Activated CD4-positive, alpha-beta T cell treated with anti-CD3 and anti-CD28 coated beads, Interleukin-2, amount 10 ng/mL, durations not matched to agents 7 days and 5 days (primary cell): ENCODE measurements around the gene KCNJ12. TPM values are rescaled to one million over a fixed set of nuclear protein-coding genes. Genes with fewer than 3 reads are reported as not detected.
A peak's percentile ranks its signal among the peaks of the same experiment; 100 is the strongest.
"Not testable (repeated sequence)": the region's sequence is repeated elsewhere in the genome, so short reads cannot be mapped to it uniquely, and the experiment has no call there.

Source experiments
- CTCF ChIA-PET: fragments of 350-600 bp; sonication (Branson Sonifier 250); formaldehyde crosslinking; loops from one replicate; lab custom pipeline; 2021; ENCODE audit warnings: antibody characterized with exemption; lab: Charles Lee
- POLR2A ChIA-PET: fragments of 350-600 bp; sonication (Branson Sonifier 250); formaldehyde crosslinking; loops from one replicate; lab custom pipeline; 2021; ENCODE audit warnings: antibody characterized with exemption; lab: Charles Lee
- DNase-seq: peaks from one replicate; pipeline ENCODE4 v3.0.0-alpha.2; 2020
- H3K27ac Mint-ChIP-seq: one replicate; pipeline ENCODE4 v1.8.0; 2021; ENCODE audit warnings: mild to moderate bottlenecking, moderate library complexity, mixed read lengths
- H3K27me3 Mint-ChIP-seq: one replicate; pipeline ENCODE4 v1.8.0; 2021; ENCODE audit warnings: mixed read lengths
- H3K36me3 Mint-ChIP-seq: one replicate; pipeline ENCODE4 v1.8.0; 2021; ENCODE audit warnings: low read depth, mixed read lengths
- H3K4me1 Mint-ChIP-seq: one replicate; pipeline ENCODE4 v1.8.0; 2021; ENCODE audit warnings: mixed read lengths
- H3K4me3 Mint-ChIP-seq: one replicate; pipeline ENCODE4 v1.8.0; 2021; ENCODE audit warnings: mild to moderate bottlenecking, moderate library complexity, mixed read lengths
- H3K9me3 Mint-ChIP-seq: one replicate; pipeline ENCODE4 v1.8.0; 2021; ENCODE audit warnings: mixed read lengths
- total RNA-seq, 2 experiments: library from RNA; stranded (reverse); gene quantifications; one replicate each; pipeline ENCODE4 v1.2.3, GENCODE V29; 2021

The KCNJ12 gene
- total RNA-seq, 2 experiments from 2014 or later: not detected

GRCh38 chr17:21434976-21435375 is 58.8 kb downstream of the KCNJ12 start:
- DNase-seq, POLR2A ChIA-PET, H3K4me1 Mint-ChIP-seq, H3K36me3 Mint-ChIP-seq, H3K27me3 Mint-ChIP-seq, H3K27ac Mint-ChIP-seq, H3K9me3 Mint-ChIP-seq, CTCF ChIA-PET, H3K4me3 Mint-ChIP-seq: not testable (repeated sequence)

- CTCF ChIA-PET, POLR2A ChIA-PET, H3K27me3 Mint-ChIP-seq, H3K4me3 Mint-ChIP-seq, DNase-seq, H3K4me1 Mint-ChIP-seq, H3K27ac Mint-ChIP-seq, H3K36me3 Mint-ChIP-seq, H3K9me3 Mint-ChIP-seq: not testable (repeated sequence)
Measured at GRCh38 chr17:21436481-21436880, 60.3 kb downstream of the KCNJ12 start.

GRCh38 chr17:21436883-21437836 is 61.0 kb downstream of the KCNJ12 start:
- POLR2A ChIA-PET, H3K4me1 Mint-ChIP-seq, H3K27ac Mint-ChIP-seq, H3K4me3 Mint-ChIP-seq, DNase-seq, H3K9me3 Mint-ChIP-seq, CTCF ChIA-PET, H3K36me3 Mint-ChIP-seq, H3K27me3 Mint-ChIP-seq: not testable (repeated sequence)

- H3K27me3 Mint-ChIP-seq, H3K4me1 Mint-ChIP-seq, DNase-seq, POLR2A ChIA-PET, CTCF ChIA-PET, H3K27ac Mint-ChIP-seq, H3K36me3 Mint-ChIP-seq, H3K4me3 Mint-ChIP-seq, H3K9me3 Mint-ChIP-seq: not testable (repeated sequence)
Measured at GRCh38 chr17:21438316-21439014, 62.3 kb downstream of the KCNJ12 start.

- H3K27ac Mint-ChIP-seq, H3K9me3 Mint-ChIP-seq, DNase-seq, POLR2A ChIA-PET, H3K27me3 Mint-ChIP-seq, CTCF ChIA-PET, H3K4me1 Mint-ChIP-seq, H3K36me3 Mint-ChIP-seq, H3K4me3 Mint-ChIP-seq: not testable (repeated sequence)
Measured at GRCh38 chr17:21439015-21439336, 62.8 kb downstream of the KCNJ12 start.

DNA sequence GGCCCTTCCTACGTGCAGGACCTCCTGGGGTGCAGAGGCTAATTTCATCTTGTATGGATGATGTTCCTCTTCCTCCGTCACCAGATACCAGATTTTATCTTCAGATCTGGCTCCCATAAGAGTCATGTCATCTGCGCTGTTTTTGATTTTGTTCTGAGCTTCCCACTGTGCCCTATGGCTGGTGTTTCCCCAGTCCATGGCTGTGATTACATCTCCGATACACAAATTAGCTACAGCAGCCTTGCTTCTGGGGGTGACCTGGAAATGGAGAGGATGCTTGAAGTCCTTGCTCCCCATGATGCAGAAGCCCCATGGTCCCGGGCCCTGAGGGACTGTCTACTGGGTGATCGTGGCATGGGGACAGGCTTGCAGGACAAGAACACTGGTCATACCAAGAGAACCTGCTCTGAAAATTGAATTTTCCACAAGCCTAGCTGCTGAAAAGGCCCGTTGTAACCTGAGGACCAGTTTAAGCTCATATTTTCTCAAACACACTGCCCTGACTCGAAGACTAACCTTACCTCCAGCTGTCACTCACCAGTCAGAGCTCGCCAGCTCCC is 69.0 kb downstream of the KCNJ12 start:
- DNase-seq: no peak
- no peaks in the 10 kb centered on the region for H3K36me3 Mint-ChIP-seq
- no peak overlapping the region for H3K27ac Mint-ChIP-seq
- peaks cover 6% of the 10 kb centered on the region for H3K27me3 Mint-ChIP-seq
- H3K4me3 Mint-ChIP-seq: no peak overlapping the region
- ChIA-PET POLR2A (no interaction called here), CTCF (no interaction called here)
- peaks cover 2% of the 10 kb centered on the region for H3K9me3 Mint-ChIP-seq
- no peaks in the 10 kb centered on the region for H3K4me1 Mint-ChIP-seq

- CTCF ChIA-PET: interaction anchor here (1.4 kb wide), 1 partner anchor 10 kb away, joined by 5 read pairs; no protein-coding TSS in a partner anchor
- H3K4me1 Mint-ChIP-seq, H3K36me3 Mint-ChIP-seq, H3K4me3 Mint-ChIP-seq, H3K27ac Mint-ChIP-seq, H3K9me3 Mint-ChIP-seq, POLR2A ChIA-PET, DNase-seq: not testable (repeated sequence)
- peaks cover 10% of the 10 kb centered on the region for H3K27me3 Mint-ChIP-seq
Measured at GRCh38 chr17:21447552-21447951, 71.4 kb downstream of the KCNJ12 start.

- H3K36me3 Mint-ChIP-seq, H3K4me1 Mint-ChIP-seq, H3K9me3 Mint-ChIP-seq, H3K4me3 Mint-ChIP-seq, H3K27ac Mint-ChIP-seq, CTCF ChIA-PET, POLR2A ChIA-PET, DNase-seq: not testable (repeated sequence)
- H3K27me3 Mint-ChIP-seq: peaks cover 13% of the 10 kb centered on the region
Measured at GRCh38 chr17:21449891-21450290, 73.7 kb downstream of the KCNJ12 start.

DNA sequence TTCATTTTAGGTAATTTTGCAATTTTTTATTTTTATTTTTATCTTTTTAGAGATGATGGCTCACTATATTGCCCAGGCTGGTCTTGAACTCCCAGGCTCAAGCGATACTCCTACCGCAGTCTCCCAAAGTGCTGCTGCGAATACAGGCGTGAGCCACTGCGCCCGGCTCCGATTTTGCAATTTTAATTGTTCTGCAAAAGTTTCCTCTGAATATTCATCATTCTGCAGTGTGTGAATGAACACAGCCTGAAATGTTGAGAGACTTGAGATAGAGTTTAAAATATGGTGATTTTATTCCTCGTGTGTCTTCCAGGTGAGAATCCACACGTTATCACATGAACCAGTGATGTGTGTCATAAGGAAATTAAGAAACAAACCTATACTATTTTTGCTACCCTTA is 75.8 kb downstream of the KCNJ12 start:
- Mint-ChIP-seq H3K27ac (no peak overlapping the region), H3K9me3 (peaks cover 4% of the 10 kb centered on the region), H3K4me3 (no peak overlapping the region), H3K27me3 (peaks cover 13% of the 10 kb centered on the region), H3K36me3 (no peaks in the 10 kb centered on the region), H3K4me1 (peaks cover 13% of the 10 kb centered on the region)
- CTCF ChIA-PET: no interaction called here
- DNase-seq: no peak
- POLR2A ChIA-PET: no interaction called here

DNA sequence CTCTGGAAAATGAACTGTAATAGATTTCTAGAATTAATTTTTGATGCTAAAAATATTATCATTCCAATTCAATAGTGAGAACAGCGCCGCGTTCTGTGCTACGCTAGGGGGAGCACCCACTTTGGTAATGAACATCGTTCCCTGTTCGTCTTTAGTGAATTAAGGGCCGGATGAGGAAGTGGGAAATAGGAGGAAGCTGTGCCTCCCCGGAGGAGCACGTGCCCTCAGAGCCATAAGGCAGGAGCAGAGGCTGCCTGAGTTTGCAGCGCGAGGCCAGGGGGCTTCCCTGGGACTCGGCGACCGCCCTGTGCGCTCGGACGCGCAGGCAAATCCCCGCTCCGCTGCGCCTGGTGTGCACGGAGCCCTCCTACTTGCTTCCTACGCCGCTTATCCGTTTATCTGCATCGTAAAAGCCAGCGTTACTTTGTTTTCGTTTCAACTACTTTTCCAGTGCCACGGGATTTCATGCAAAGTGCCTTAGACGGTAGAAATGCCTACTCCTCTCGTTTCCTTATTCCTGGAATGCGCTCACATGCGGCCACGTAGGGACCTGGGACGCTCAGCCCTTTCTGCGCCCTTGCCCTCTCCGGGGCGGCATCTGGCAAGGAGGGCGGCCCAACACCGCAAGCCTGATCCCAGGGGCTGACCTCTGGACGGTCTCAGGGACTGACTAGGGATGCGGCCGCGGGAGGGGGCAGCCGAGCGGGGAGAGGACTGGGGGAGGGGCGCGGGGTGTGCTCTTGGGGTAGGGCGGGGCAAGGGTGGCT is 76.4 kb downstream of the KCNJ12 start:
- no peak overlapping the region for H3K4me3 Mint-ChIP-seq
- H3K9me3 Mint-ChIP-seq: peaks cover 4% of the 10 kb centered on the region
- H3K27me3 Mint-ChIP-seq: peaks cover 18% of the 10 kb centered on the region
- H3K27ac Mint-ChIP-seq: no peak overlapping the region
- H3K4me1 Mint-ChIP-seq: peaks cover 19% of the 10 kb centered on the region
- ChIA-PET CTCF (no interaction called here), POLR2A (no interaction called here)
- no peaks in the 10 kb centered on the region for H3K36me3 Mint-ChIP-seq
- DNase-seq: peak; percentile 45

DNA sequence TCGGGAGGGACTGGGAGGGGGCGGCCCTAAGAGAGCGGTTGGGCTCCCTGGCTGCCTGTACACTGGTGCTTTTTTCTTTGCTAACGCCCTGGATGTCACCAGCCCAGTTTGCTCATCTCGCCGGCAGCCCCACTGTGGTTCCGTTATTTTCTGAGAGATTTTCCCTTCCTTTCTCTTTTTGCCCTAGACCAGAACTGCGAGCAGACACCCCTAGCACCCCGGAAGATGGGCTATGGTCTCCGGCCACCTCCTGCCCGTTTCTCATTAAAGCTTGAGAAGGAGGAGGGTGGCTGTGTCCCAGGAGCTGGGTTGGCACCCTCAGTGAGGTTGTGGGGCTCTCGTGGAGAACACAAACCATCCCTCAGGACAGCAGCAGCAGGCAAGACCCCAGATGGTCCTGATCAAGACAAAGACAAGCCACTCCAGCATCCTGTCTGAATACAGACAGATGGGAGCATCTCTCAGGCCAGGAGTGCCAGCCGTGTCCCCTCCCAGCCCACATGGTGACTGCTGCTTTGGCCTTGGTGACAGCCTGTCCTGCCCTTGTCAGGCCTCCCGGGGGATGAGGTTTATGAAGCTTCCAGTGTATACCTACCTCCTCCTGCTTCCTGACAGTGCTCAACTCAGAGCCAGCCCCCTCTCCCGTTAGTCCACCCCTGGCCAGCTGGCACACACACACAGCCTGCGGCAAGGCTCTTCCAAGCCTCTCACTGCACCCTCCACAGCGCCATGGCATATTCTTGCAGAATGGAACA is 77.2 kb downstream of the KCNJ12 start:
- Mint-ChIP-seq H3K27me3 (peaks cover 20% of the 10 kb centered on the region), H3K4me1 (peaks cover 21% of the 10 kb centered on the region), H3K36me3 (no peaks in the 10 kb centered on the region), H3K27ac (no peak overlapping the region), H3K9me3 (peaks cover 4% of the 10 kb centered on the region), H3K4me3 (no peak overlapping the region)
- POLR2A ChIA-PET: no interaction called here
- CTCF ChIA-PET: no interaction called here
- no peak for DNase-seq

- CTCF ChIA-PET, H3K4me3 Mint-ChIP-seq, DNase-seq, H3K36me3 Mint-ChIP-seq, H3K27ac Mint-ChIP-seq, POLR2A ChIA-PET, H3K9me3 Mint-ChIP-seq: not testable (repeated sequence)
- peaks cover 21% of the 10 kb centered on the region for H3K4me1 Mint-ChIP-seq
- peaks cover 24% of the 10 kb centered on the region for H3K27me3 Mint-ChIP-seq
Measured at GRCh38 chr17:21454006-21454405, 77.8 kb downstream of the KCNJ12 start.
